Esophagus squamous epithelium (tissue), 4 donors: ENCODE measurements around the gene CNOT4.

Experiments
- POLR2A ChIP-seq, 4 donors: fragments of 450-650 bp; IDR thresholded peaks; one replicate each; pipeline ENCODE4 v1.6.1; 2017; ENCODE audit warnings: antibody characterized with exemption in 4 of 4, mild to moderate bottlenecking in 4 of 4, moderate library complexity in 3 of 4
- TF ChIP-seq, protein P1 (sequence below), 6 experiments: fragments of 450-650 bp in 4 of 6; fragments of 200-600 bp in 2 of 6; sonication (generic) in 2 of 6; IDR thresholded peaks; one replicate each; pipeline ENCODE4 v1.5.1; 2016 to 2019; ENCODE audit warnings: antibody characterized with exemption in 6 of 6, mild to moderate bottlenecking in 4 of 6, moderate library complexity in 4 of 6

DNA sequence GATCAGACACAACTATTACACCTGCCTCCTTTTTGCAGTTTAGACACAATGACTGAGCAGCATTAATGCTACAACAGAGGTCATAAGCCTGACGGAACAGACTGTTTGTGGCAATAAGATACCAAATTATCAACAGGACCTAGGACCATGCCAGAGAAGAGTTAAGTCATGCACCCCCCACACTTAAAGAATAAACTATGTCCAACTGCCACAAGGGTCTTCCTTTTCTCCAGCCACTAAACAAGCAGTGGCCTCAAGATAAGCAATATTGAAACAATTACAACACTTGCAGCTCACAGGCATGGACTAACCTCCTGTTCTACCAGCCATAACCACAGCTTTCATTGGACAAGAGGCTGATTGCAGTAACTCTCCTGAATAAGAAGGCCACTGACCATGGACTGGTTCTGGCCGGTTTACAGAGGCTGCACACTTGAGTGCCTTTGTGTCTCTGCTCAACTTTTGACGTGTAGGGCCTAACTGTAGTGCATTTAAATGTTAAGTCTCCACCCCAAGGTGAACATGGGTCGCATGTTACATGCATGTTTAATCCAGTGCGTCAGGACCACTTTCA lies 171.8 kb downstream of the CNOT4 start:
- TF ChIP-seq, protein P1, sequence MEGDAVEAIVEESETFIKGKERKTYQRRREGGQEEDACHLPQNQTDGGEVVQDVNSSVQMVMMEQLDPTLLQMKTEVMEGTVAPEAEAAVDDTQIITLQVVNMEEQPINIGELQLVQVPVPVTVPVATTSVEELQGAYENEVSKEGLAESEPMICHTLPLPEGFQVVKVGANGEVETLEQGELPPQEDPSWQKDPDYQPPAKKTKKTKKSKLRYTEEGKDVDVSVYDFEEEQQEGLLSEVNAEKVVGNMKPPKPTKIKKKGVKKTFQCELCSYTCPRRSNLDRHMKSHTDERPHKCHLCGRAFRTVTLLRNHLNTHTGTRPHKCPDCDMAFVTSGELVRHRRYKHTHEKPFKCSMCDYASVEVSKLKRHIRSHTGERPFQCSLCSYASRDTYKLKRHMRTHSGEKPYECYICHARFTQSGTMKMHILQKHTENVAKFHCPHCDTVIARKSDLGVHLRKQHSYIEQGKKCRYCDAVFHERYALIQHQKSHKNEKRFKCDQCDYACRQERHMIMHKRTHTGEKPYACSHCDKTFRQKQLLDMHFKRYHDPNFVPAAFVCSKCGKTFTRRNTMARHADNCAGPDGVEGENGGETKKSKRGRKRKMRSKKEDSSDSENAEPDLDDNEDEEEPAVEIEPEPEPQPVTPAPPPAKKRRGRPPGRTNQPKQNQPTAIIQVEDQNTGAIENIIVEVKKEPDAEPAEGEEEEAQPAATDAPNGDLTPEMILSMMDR (IDR thresholded peaks at IDR 0.05), result no peak
- no peak for TF ChIP-seq POLR2A (IDR thresholded peaks at IDR 0.05)
